Stimulated activated CD8-positive, alpha-beta memory T cell treated with anti-CD3 and anti-CD28 coated beads, Interleukin-4, amount 100 ng/mL, for 1 hour (primary cell): ENCODE measurements around the gene NPIPB2.

Experiments
- DNase-seq, 2 donors: peaks; one replicate each; pipeline ENCODE4 v3.0.0-alpha.2; 2020; ENCODE audit warnings: low read depth in 2 of 2, low spot score in 1 of 2

NPIPB2 gene

GRCh38 chr16:11907160-11907970 lies 34.5 kb downstream of the NPIPB2 start:
- DNase-seq, result no peak

- no peak for DNase-seq
Observed at GRCh38 chr16:11903906-11904305, 37.9 kb downstream of the NPIPB2 start.

- no peak for DNase-seq
Observed at GRCh38 chr16:11901091-11901490, 40.8 kb downstream of the NPIPB2 start.

- no peak for DNase-seq
Observed at GRCh38 chr16:11896486-11897176, 45.2 kb downstream of the NPIPB2 start.

GRCh38 chr16:11893571-11893970 lies 48.3 kb downstream of the NPIPB2 start:
- DNase-seq, result no peak

GRCh38 chr16:11892761-11893160 lies 49.1 kb downstream of the NPIPB2 start:
- DNase-seq, result no peak

GRCh38 chr16:11890231-11890965 lies 51.4 kb downstream of the NPIPB2 start:
- no peak for DNase-seq

- no peak for DNase-seq
Observed at GRCh38 chr16:11886881-11887280, 55.0 kb downstream of the NPIPB2 start.

- no peak for DNase-seq
Observed at GRCh38 chr16:11884035-11884434, 57.8 kb downstream of the NPIPB2 start.

GRCh38 chr16:11880007-11880406 lies 61.8 kb downstream of the NPIPB2 start:
- no peak for DNase-seq

- no peak for DNase-seq
Observed at GRCh38 chr16:11877374-11877773, 64.5 kb downstream of the NPIPB2 start.
